D721Med (cell line): ENCODE data around the gene ARHGEF11.

Experiments used
- DNase-seq: peaks from one replicate; pipeline ENCODE4 v3.0.0; 2011; ENCODE audit warnings: low spot score; ENCODE audit not compliant: insufficient read length
- FAIRE-seq: peaks from 2 replicates; lab custom pipeline; 2011; peaks lifted over from hg19 to GRCh38; lab: Jason Lieb, UNC
- CTCF ChIP-seq: IDR thresholded peaks from 2 replicates; pipeline ENCODE4 v1.5.1; 2012; ENCODE audit warnings: mild to moderate bottlenecking, control low read depth; ENCODE audit not compliant: insufficient read depth; ENCODE audit errors: missing control alignments

Gene ARHGEF11

GRCh38 chr1:156936191-156936590, 109.4 kb downstream of the ARHGEF11 start:
- no peak for DNase-seq
- FAIRE-seq, result no peak
- TF ChIP-seq CTCF, result no peak

GRCh38 chr1:156935505-156936128, 109.9 kb downstream of the ARHGEF11 start:
- FAIRE-seq (no peak), DNase-seq (no peak)
- no peak for TF ChIP-seq CTCF

GRCh38 chr1:156933136-156933535, 112.4 kb downstream of the ARHGEF11 start:
- peak; percentile 94 for DNase-seq
- no peak for TF ChIP-seq CTCF
- peak; percentile 86 for FAIRE-seq

GRCh38 chr1:156931974-156932710, 113.4 kb downstream of the ARHGEF11 start:
- FAIRE-seq (no peak), DNase-seq (no peak)
- no peak for TF ChIP-seq CTCF

GRCh38 chr1:156931211-156931952, 114.2 kb downstream of the ARHGEF11 start:
- no peak for TF ChIP-seq CTCF
- FAIRE-seq (no peak), DNase-seq (no peak)

- TF ChIP-seq CTCF, result no peak
- no peak for DNase-seq
- no peak for FAIRE-seq
Observed at GRCh38 chr1:156930483-156930882, 115.1 kb downstream of the ARHGEF11 start.
